8988T (cell line): ENCODE data around the gene HSPA12B.
A peak's percentile ranks its signal among the peaks of the same experiment; 100 is the strongest.

Experiments used
- DNase-seq: peaks from one replicate; pipeline ENCODE4 v3.0.0; 2011

HSPA12B gene

GRCh38 chr20:3705970-3706739 lies 26.3 kb upstream of the HSPA12B start:
- peak; percentile 2 for DNase-seq

DNA sequence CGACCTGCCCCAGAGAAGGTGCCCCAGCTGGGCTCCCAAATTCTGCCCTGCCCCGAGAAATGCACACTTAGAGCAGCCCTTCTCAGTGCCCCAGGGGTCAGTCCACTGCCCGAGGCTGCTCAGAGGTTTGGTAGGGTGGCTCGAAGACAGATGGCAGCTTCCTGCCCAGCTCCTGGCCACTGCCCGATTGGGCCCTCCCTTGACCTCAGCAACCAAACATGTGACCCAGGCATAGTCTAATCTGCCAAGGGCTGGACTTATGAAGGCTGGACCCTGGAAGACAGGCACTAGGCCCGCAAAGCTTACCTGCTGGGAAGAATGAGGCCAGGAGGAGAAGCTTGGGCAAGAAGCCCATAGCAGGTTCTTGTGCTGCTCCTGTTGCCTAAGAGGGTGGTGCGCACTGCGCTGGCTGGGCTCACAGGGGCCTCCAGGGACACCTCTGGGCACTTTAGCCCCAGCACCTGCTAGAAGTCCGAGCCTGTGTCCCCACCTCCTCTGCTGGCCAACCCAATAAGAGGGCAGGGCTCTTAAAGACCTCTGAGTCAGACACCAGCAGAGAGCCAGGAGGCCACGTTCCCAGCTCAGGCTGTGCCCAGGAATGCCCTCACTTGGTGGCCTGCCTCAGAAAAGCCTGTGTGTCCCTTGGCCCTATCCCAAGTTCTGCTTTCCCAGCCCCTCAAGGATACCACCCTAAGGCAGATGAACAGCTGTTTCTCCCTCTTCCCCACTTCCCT lies 25.5 kb upstream of the HSPA12B start:
- DNase-seq: peak; percentile 6

GRCh38 chr20:3707508-3707899 lies 25.0 kb upstream of the HSPA12B start:
- peak; percentile 7 for DNase-seq

- DNase-seq: peak; percentile 41
Observed at GRCh38 chr20:3710011-3710466, 22.4 kb upstream of the HSPA12B start.

- peak; percentile 90 for DNase-seq
Observed at GRCh38 chr20:3710703-3711483, 21.6 kb upstream of the HSPA12B start.

- no peak for DNase-seq
Observed at GRCh38 chr20:3711484-3711941, 21.0 kb upstream of the HSPA12B start.

DNA sequence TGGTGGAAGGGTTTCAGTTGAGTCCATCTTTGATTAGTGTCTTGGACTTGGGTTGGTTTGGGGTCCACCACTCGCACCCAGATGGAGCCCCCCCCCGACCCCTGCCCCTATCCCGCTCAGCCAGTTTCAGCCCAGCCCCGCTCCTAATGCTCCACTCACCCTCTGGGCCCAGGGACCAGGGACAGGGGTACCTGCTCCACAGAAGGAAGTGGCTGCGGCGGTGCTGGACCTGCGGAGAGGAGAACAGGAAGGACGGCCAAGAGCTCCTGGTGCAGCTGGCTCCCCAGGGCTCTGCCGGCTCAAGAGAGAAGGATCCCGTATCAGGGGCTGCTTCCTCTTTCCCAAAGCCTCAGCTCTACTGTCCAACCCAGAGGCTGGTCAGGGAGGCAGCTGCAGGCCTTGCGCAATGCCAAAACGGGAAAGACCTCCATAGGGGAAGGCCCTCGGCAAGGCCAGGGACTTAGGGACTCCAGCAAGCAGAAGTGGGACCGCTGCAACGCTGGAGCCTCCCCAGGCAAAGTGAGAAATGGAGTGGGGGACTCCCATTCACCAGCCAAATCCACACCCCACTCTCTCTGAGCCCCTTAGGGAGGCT lies 20.1 kb upstream of the HSPA12B start, which contains the start of gene SIGLEC1:
TSS of gene SIGLEC1 (minus strand) at position 322 of the 595 bp plus-strand sequence. CDS start 5,472 bp downstream, outside the sequence.
- DNase-seq: peak; percentile 5

- DNase-seq: peak; percentile 1
Observed at GRCh38 chr20:3714092-3714491, 18.4 kb upstream of the HSPA12B start.

- peak; percentile 70 for DNase-seq
Observed at GRCh38 chr20:3716195-3716834, 16.2 kb upstream of the HSPA12B start.

- DNase-seq: no peak
Observed at GRCh38 chr20:3719046-3719445, 13.4 kb upstream of the HSPA12B start.

GRCh38 chr20:3720068-3720467 lies 12.4 kb upstream of the HSPA12B start:
- DNase-seq: no peak

GRCh38 chr20:3720626-3721025 lies 11.9 kb upstream of the HSPA12B start:
- peak; percentile 1 for DNase-seq

DNA sequence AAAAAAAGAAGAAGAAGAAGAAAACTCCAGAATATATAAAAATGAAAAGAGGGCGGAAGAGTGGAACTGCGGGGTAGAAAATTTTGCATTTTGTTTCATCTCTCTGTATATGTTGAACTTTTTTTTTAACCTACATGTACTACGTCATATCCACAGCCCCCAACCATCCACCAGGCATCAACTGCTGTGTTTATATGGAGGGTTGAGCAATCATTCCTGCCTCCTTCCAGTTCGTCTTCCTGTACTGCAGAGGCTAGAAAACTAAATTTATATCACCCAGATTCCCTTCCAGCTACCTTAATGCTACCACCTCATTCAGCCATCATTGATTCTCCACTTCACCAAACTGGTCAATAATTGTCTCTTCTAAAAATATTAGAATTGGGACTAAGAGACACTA lies 10.6 kb upstream of the HSPA12B start:
- DNase-seq: peak; percentile 1

DNA sequence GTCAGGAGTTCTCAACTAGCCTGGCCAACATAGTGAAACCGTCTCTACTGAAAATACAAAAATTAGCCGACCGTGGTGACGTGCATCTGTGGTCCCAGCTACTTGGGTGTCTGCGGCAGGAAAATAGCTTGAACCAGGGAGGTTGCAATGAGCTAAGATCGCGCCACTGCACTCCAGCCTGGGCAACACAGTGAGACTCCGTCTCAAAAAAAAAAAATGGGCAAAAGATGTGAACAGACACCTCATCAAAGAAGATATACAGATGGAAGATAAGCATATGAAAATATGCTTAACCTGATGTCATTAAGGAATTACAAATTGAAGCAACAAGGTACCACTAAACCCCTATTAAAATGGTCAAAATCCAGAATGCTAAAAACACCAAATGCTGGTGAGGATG lies 9.2 kb upstream of the HSPA12B start:
- no peak for DNase-seq

- DNase-seq: no peak
Observed at GRCh38 chr20:3724356-3724755, 8.1 kb upstream of the HSPA12B start.

GRCh38 chr20:3727401-3728021 lies 5.0 kb upstream of the HSPA12B start:
- no peak for DNase-seq

DNA sequence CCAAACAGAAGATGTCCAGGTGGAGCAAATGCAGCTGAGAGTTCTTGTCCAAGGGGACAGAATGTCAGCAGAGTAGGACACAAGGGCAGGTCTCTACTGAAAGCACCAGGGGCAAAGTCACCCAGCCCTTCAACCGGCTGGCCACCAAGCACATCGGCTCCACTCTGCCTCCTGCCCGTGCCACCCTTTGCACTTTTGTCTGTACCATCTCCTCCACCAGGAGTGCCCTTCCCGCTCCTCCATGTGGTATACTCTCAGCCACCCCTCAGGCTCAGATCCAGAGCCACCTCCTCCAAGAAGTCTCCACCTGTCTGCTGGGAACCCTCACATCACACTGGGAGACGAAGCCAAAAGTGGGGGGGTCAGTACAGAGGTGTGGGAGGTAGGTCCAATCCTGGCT lies 4.1 kb upstream of the HSPA12B start:
- DNase-seq: peak; percentile 13

DNA sequence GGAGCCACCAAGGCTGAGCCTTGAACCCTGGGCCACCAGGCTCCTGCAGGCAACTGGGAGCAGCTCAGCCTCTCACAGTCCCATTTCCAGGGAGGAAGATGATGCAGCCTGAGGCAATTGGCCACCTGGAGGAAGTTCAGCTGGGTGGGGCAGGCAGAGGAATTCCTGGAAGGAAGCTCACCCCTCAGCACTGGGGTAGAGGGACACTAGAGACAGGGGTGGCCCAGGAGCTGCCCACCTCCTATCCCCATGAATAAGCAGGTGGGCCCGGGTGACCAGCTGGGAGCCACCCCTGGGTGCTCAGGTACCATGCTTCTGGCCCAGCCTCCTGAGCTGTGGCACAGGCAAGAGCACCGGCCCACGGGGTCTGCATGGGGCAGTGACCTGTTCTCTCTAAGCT lies 3.6 kb upstream of the HSPA12B start:
- peak; percentile 65 for DNase-seq

DNA sequence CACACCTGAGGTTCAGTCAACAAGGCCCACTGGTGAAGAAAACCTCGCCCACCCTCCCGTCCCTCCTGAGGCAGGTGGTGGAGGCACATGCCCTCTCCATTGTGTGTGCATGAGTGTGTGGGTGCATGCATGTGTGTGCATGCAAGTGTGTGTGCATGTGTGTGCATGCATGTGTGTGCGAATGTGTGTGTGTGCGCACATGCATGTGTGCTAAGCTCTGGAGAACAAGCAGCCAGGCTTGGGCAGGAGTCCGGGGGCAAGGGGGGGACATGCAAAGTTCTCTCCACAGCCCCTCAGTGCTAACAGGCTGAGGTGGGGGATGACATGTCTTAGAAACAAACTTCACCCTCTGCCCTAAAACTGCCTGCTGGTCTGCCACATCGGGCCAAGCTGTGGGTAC lies 3.1 kb upstream of the HSPA12B start:
- peak; percentile 21 for DNase-seq

GRCh38 chr20:3729811-3730540 lies 2.5 kb upstream of the HSPA12B start:
- DNase-seq: peak; percentile 13
